ENCODE results near the gene RNPEP.

- TF ChIP-seq USF1 (IDR thresholded peaks at IDR 0.05; ENCODE audit: borderline replicate concordance, low read depth) (no peak), RAD21 (IDR thresholded peaks at IDR 0.05; ENCODE audit: low read length) (no peak), POLR2AphosphoS5 (IDR thresholded peaks at IDR 0.05; ENCODE audit: low read depth, low read length) (no peak), CTCF (IDR thresholded peaks at IDR 0.05) (no peak), FOXM1 (IDR thresholded peaks at IDR 0.05; ENCODE audit: low read depth) (no peak), REST (IDR thresholded peaks at IDR 0.05; ENCODE audit: low read depth, low read length) (no peak), RCOR1 (IDR thresholded peaks at IDR 0.05; ENCODE audit: low read length) (no peak), TAF1 (IDR thresholded peaks at IDR 0.05; ENCODE audit: borderline replicate concordance, low read depth, low read length) (no peak), EP300 (IDR thresholded peaks at IDR 0.05; ENCODE audit: borderline replicate concordance in 1 of 2, low read depth in 1 of 2, low read length in 1 of 2) (no peak), RFX5 (IDR thresholded peaks at IDR 0.05; ENCODE audit: low read length) (no peak), USF2 (IDR thresholded peaks at IDR 0.05; ENCODE audit: borderline replicate concordance, low read depth, low read length) (no peak)
Observed at GRCh38 chr1:202045705-202046104, 63.3 kb downstream of the RNPEP start.

All from SK-N-SH (cell line).